Panc1 (cell line): ENCODE results near the gene ELAVL4. TPM values are rescaled to one million over a fixed set of nuclear protein-coding genes. Genes with fewer than 3 reads are reported as not detected.
A peak's percentile ranks its signal among the peaks of the same experiment; 100 is the strongest.

ENCODE experiments used
- ATAC-seq: fragments of 200-7000 bp; cut with Tn5 transposase; 2 replicates; pipeline ENCODE4 v1.9.1; 2020; ENCODE audit warnings: mild to moderate bottlenecking, moderate library complexity
- BruUV-seq: library from RNA; stranded (reverse); fragments of 400-500 nt; replicated peaks from 2 replicates; lab custom pipeline; 2021; lab: Mats Ljungman, UMichigan
- CTCF ChIA-PET: fragments of 300-600 bp; sonication (Branson Sonifier 250); formaldehyde crosslinking; loops from one replicate; lab custom pipeline; 2022; ENCODE audit warnings: antibody characterized with exemption; lab: Charles Lee
- POLR2A ChIA-PET: fragments of 300-600 bp; sonication (Branson Sonifier 250); formaldehyde crosslinking; loops from one replicate; lab custom pipeline; 2022; ENCODE audit warnings: antibody characterized with exemption; lab: Charles Lee
- DNase-seq: peaks from one replicate; pipeline ENCODE4 v3.0.0-alpha.2; 2010; ENCODE audit warnings: low read depth, low spot score
- H3K27ac ChIP-seq: 2 replicates; pipeline ENCODE4 v1.5.1; 2011; ENCODE audit warnings: mild to moderate bottlenecking, low read length, inconsistent platforms
- H3K27me3 ChIP-seq: fragments of 200-500 bp; sonication (Bioruptor generic); 2 replicates; pipeline ENCODE4 v1.6.0; 2014; ENCODE audit warnings: low read length, inconsistent platforms; ENCODE audit not compliant: control insufficient read depth, insufficient read depth
- H3K36me3 ChIP-seq: fragments of 200-500 bp; sonication (Bioruptor generic); 2 replicates; pipeline ENCODE4 v1.5.1; 2014; ENCODE audit warnings: inconsistent platforms, mild to moderate bottlenecking, low read length, moderate library complexity; ENCODE audit not compliant: control insufficient read depth, insufficient read depth
- H3K4me1 ChIP-seq: 2 replicates; pipeline ENCODE4 v1.5.1; 2011; ENCODE audit warnings: inconsistent platforms, mild to moderate bottlenecking, low read length, moderate library complexity; ENCODE audit not compliant: control insufficient read depth, insufficient read depth
- H3K4me3 ChIP-seq, 2 experiments: 2 replicates each; pipeline ENCODE4 v1.5.1; 2011 to 2012; ENCODE audit warnings: low read depth in 2 of 2, low read length in 2 of 2, mild to moderate bottlenecking in 2 of 2, inconsistent platforms in 1 of 2, moderate library complexity in 1 of 2
- H3K9me3 ChIP-seq: fragments of 200-500 bp; sonication (Bioruptor generic); 2 replicates; pipeline ENCODE4 v1.5.1; 2014; ENCODE audit warnings: low read depth, mild to moderate bottlenecking, inconsistent platforms, low read length, moderate library complexity; ENCODE audit not compliant: control insufficient read depth, insufficient read depth
- CTCF ChIP-seq: fragments of 450-650 bp; IDR thresholded peaks from 2 replicates; pipeline ENCODE4 v1.5.1; 2017; ENCODE audit warnings: mild to moderate bottlenecking
- POLR2AphosphoS5 ChIP-seq: IDR thresholded peaks from 2 replicates; pipeline ENCODE4 v1.6.1; 2012; ENCODE audit warnings: mild to moderate bottlenecking, low read depth, low read length, moderate library complexity
- SIN3A ChIP-seq: IDR thresholded peaks from 2 replicates; pipeline ENCODE4 v1.6.1; 2012; ENCODE audit warnings: low read depth, mild to moderate bottlenecking, low read length, moderate library complexity, borderline replicate concordance; ENCODE audit not compliant: insufficient read depth
- TCF7L2 ChIP-seq: IDR thresholded peaks from 2 replicates; pipeline ENCODE4 v1.6.1; 2011; ENCODE audit warnings: mild to moderate bottlenecking, low read depth, low read length, inconsistent platforms
- in situ Hi-C: cut with HindIII; loops from 2 replicates; pipeline ENCODE4 v1.10.0; 2016; ENCODE audit warnings: low sequenced_read_pairs, low pct_unique_long_range_greater_than_20kb
- intact Hi-C: fragments of 100-400 bp; cut with micrococcal nuclease; formaldehyde crosslinking; loops from one replicate; pipeline ENCODE4 v1.10.0; 2022; ENCODE audit not compliant: unreplicated experiment
- total RNA-seq: library from RNA; stranded (reverse); gene quantifications from one replicate; pipeline ENCODE4 v1.2.1, GENCODE V29; 2021; ENCODE audit not compliant: unreplicated experiment
- TF ChIP-seq, protein P1 (sequence below), 2 experiments: IDR thresholded peaks; 2 replicates each; pipeline ENCODE4 v1.6.1; 2011 to 2012; ENCODE audit warnings: low read depth in 2 of 2, control low read depth in 1 of 2, low read length in 1 of 2, mild to moderate bottlenecking in 1 of 2, moderate library complexity in 1 of 2; ENCODE audit not compliant: insufficient read depth in 1 of 2

Gene ELAVL4
- total RNA-seq, 1 experiment from 2014 or later: not detected

DNA sequence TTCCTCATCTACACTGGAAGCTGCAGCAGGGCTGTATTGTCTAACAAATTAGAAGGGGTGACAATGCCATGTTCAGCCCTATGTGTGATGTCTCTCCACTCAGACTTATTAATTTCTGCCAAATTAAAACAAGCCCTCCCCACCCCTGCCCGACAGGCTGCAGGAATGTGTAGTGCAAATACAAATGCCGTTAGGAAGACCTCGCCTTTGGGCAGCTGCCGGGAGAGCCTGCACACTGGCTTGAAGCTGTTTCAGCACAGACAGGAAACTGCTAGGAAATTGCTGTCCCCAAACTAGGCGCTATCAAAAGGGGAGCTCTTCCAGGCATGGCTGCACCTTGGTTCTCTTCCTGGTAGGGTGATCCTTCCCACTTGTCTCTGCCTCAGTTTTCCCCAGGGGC lies 135.2 kb downstream of the ELAVL4 start:
- Histone ChIP-seq H3K4me1 (no peaks in the 10 kb centered on the region), H3K27me3 (no peaks in the 10 kb centered on the region; the same call in 1 of the 2 replicates), H3K36me3 (no peaks in the 10 kb centered on the region), H3K27ac (no peak overlapping the region), H3K9me3 (no peaks in the 10 kb centered on the region), H3K4me3 (no peak overlapping the region)
- ChIA-PET CTCF (no interaction called here), POLR2A (no interaction called here)
- in situ Hi-C loops (no loop called here), intact Hi-C loops (no loop called here)
- TF ChIP-seq, protein P1, sequence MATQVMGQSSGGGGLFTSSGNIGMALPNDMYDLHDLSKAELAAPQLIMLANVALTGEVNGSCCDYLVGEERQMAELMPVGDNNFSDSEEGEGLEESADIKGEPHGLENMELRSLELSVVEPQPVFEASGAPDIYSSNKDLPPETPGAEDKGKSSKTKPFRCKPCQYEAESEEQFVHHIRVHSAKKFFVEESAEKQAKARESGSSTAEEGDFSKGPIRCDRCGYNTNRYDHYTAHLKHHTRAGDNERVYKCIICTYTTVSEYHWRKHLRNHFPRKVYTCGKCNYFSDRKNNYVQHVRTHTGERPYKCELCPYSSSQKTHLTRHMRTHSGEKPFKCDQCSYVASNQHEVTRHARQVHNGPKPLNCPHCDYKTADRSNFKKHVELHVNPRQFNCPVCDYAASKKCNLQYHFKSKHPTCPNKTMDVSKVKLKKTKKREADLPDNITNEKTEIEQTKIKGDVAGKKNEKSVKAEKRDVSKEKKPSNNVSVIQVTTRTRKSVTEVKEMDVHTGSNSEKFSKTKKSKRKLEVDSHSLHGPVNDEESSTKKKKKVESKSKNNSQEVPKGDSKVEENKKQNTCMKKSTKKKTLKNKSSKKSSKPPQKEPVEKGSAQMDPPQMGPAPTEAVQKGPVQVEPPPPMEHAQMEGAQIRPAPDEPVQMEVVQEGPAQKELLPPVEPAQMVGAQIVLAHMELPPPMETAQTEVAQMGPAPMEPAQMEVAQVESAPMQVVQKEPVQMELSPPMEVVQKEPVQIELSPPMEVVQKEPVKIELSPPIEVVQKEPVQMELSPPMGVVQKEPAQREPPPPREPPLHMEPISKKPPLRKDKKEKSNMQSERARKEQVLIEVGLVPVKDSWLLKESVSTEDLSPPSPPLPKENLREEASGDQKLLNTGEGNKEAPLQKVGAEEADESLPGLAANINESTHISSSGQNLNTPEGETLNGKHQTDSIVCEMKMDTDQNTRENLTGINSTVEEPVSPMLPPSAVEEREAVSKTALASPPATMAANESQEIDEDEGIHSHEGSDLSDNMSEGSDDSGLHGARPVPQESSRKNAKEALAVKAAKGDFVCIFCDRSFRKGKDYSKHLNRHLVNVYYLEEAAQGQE (IDR thresholded peaks at IDR 0.05; ENCODE audit: insufficient read depth in 1 of 2, low read depth in 2 of 2, low read length in 1 of 2): no peak
- TF ChIP-seq SIN3A: no peak
- DNase-seq (no peak), ATAC-seq (no peak)
- BruUV-seq: no TSS peak

DNA sequence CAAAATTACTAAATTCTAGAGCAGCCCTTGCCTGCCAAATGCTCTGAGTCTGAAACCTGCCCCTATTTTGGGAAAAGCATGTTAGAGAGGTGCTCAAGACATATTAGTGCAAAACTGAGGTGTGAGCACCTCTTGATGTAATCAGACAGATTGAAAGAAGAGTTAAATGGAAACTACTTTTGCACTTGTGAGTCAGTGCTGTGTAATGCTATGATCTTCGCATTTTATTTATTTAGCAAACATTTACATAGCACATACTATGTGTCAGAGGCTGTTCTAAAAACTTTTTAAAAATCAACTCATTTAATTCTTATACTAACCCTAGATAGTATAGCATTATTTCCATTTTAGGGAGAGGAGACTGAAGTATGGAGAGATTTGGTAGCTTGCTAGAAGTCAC lies 138.1 kb downstream of the ELAVL4 start:
- TF ChIP-seq TCF7L2 (no peak), CTCF (no peak), POLR2AphosphoS5 (no peak), SIN3A (no peak)
- TF ChIP-seq, protein P1 (IDR thresholded peaks at IDR 0.05; ENCODE audit: insufficient read depth in 1 of 2, low read depth in 2 of 2, low read length in 1 of 2): no peak
- ATAC-seq: no peak
- Histone ChIP-seq H3K4me1 (no peaks in the 10 kb centered on the region), H3K36me3 (no peaks in the 10 kb centered on the region), H3K27ac (no peak overlapping the region), H3K27me3 (no peaks in the 10 kb centered on the region; the same call in 1 of the 2 replicates), H3K4me3 (no peak overlapping the region), H3K9me3 (no peaks in the 10 kb centered on the region)
- BruUV-seq: no TSS peak
- DNase-seq: peak; percentile 8
- intact Hi-C loops (no loop called here), in situ Hi-C loops (no loop called here)
- POLR2A ChIA-PET: no interaction called here
- CTCF ChIA-PET: no interaction called here
